AML-193 (cell line): ENCODE measurements around the gene THAP4.

Source experiments
- DNase-seq, 2 experiments: peaks; one replicate each; lab custom pipeline; 2025; lab: John Stamatoyannopoulos, UW

Gene THAP4

GRCh38 chr2:241546771-241547498 is 90.0 kb downstream of the THAP4 start:
- no peak for DNase-seq

- no peak for DNase-seq
These were observed 91.2 kb downstream of the THAP4 start for GRCh38 chr2:241545523-241546473.

- no peak for DNase-seq
These were observed 91.9 kb downstream of the THAP4 start for GRCh38 chr2:241545106-241545505.

- DNase-seq: no peak
These were observed 94.7 kb downstream of the THAP4 start for GRCh38 chr2:241542278-241542605.

GRCh38 chr2:241541564-241542277 is 95.2 kb downstream of the THAP4 start:
- no peak for DNase-seq

- no peak for DNase-seq
These were observed 96.0 kb downstream of the THAP4 start for GRCh38 chr2:241540771-241541561.

GRCh38 chr2:241540401-241540770 is 96.6 kb downstream of the THAP4 start:
- no peak for DNase-seq

- DNase-seq: no peak
These were observed 97.2 kb downstream of the THAP4 start for GRCh38 chr2:241539616-241540374.

GRCh38 chr2:241538838-241539615 is 97.9 kb downstream of the THAP4 start:
- no peak for DNase-seq

GRCh38 chr2:241535871-241536655 is 100.9 kb downstream of the THAP4 start:
- DNase-seq: no peak

GRCh38 chr2:241534701-241535375 is 102.1 kb downstream of the THAP4 start:
- no peak for DNase-seq
